Muscle layer of colon (tissue), 2 donors: ENCODE data around the gene LAIR2.
"Not testable (repeated sequence)": the region's sequence is repeated elsewhere in the genome, so short reads cannot be mapped to it uniquely, and the experiment has no call there.

Experiments used
- H3K27ac ChIP-seq: one replicate; pipeline ENCODE4 v1.7.0; 2013; ENCODE audit warnings: low read depth, mild to moderate bottlenecking, low read length, moderate library complexity
- H3K27me3 ChIP-seq, 2 donors: one replicate each; pipeline ENCODE4 v1.7.0; 2013; ENCODE audit warnings: low read length in 2 of 2, mild to moderate bottlenecking in 2 of 2; ENCODE audit not compliant: insufficient read depth in 2 of 2, control insufficient read depth in 1 of 2
- H3K36me3 ChIP-seq: one replicate; pipeline ENCODE4 v1.7.0; 2013; ENCODE audit warnings: mild to moderate bottlenecking, low read length; ENCODE audit not compliant: insufficient read depth
- H3K4me1 ChIP-seq: one replicate; pipeline ENCODE4 v1.7.0; 2013; ENCODE audit warnings: mild to moderate bottlenecking, low read length; ENCODE audit not compliant: insufficient read depth
- H3K4me3 ChIP-seq, 2 donors: one replicate each; pipeline ENCODE4 v1.7.0; 2013; ENCODE audit warnings: low read length in 2 of 2, low read depth in 1 of 2, mild to moderate bottlenecking in 1 of 2, moderate library complexity in 1 of 2
- H3K9ac ChIP-seq: one replicate; pipeline ENCODE4 v1.7.0; 2013; ENCODE audit warnings: low read length
- H3K9me3 ChIP-seq: one replicate; pipeline ENCODE4 v1.7.0; 2013; ENCODE audit warnings: mild to moderate bottlenecking, low read length
- donor health status: abdominal sarcoma.
- donor health status: Adenocarcinoma of cecum.

The LAIR2 gene

DNA sequence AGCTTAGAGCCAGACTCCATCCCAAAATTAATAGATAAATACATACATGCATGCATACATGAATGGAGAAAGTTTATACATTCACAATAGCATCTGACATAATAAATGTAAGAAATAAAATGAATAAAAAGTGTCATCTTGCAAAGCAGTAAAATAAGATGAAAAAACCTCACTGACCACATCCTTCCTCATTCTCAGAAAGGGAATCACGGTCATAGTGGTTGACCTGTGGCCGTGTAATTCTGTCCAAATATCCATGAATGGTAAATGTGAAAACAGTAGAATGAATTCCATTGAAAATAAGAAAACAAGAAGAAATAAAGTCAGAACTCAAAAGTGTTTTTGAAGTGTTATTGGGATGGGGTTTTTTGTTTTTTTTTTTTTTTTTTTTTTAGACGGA is 19.7 kb upstream of the LAIR2 start:
- Histone ChIP-seq H3K27ac (no peak overlapping the region), H3K4me1 (no peaks in the 10 kb centered on the region), H3K9ac (no peak overlapping the region), H3K9me3 (no peaks in the 10 kb centered on the region), H3K36me3 (no peaks in the 10 kb centered on the region), H3K4me3 (no peak overlapping the region), H3K27me3 (peaks cover 4 to 6% of the 10 kb centered on the region in 2 donors)

DNA sequence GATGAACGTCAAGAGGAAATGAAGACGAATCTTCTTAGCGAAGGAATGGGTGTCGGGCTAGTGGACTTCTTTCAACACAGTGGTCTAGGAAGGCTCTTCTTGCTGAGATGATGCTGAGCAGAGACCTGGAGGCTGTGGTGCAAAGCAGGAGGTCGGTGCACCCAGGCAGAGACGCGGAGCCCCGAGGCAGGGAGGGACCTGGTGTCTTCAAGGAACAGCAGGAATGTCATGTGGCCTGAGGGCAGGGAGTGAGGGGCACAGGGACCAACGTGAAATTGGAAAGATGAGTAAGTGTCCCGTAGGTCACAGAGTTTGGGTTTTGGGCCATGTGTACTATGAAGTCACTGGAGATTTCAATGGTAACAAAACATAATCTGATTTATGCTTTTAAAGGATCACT is 18.2 kb upstream of the LAIR2 start:
- H3K27ac ChIP-seq = no peak overlapping the region
- H3K4me1 ChIP-seq = no peaks in the 10 kb centered on the region
- H3K4me3 ChIP-seq = no peak overlapping the region
- no peaks in the 10 kb centered on the region for H3K9me3 ChIP-seq
- no peak overlapping the region for H3K9ac ChIP-seq
- H3K27me3 ChIP-seq = no peaks in the 10 kb centered on the region
- H3K36me3 ChIP-seq = no peaks in the 10 kb centered on the region

DNA sequence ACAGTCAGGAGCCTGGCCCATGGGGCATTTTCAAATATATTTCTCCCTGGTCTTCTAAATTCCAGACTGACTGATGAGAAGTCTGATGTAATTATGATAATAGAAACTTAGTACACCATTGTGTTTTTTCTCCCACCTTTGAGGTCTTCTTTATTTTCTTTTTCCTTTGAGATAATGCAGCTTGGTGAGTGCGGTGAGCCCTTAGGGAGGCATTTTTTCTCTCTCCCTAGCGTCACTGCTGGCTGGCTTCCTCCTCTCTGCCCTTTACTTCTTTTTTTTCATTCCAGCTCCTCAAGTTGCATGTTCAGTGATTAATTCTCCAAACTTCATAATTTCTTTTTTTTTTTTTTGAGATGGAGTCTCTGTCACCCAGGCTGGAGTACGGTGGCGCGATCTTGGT is 16.8 kb upstream of the LAIR2 start:
- Histone ChIP-seq H3K27me3 (no peaks in the 10 kb centered on the region), H3K27ac (no peak overlapping the region), H3K9ac (no peak overlapping the region), H3K9me3 (no peaks in the 10 kb centered on the region), H3K36me3 (no peaks in the 10 kb centered on the region), H3K4me3 (no peak overlapping the region), H3K4me1 (no peaks in the 10 kb centered on the region)

DNA sequence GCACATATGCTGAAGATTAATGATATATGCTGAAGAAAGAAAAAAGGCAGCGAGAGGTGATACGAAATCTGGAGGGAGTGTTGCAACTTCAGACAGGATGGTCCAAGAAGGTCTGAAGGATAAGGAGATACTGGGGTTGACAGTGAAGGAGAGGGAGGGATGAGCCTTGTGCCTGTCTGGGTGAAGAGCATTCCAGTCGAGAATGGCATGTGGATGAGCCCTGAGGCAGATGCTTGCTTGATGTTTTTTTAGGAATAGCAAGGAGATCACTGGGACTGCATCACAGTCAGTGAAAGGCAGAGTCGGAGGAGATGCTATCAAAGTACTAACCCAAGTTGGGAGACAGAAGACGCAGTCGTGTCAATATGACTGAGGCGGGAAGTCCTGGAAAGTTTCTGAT is 13.3 kb upstream of the LAIR2 start:
- Histone ChIP-seq H3K9ac (no peak overlapping the region), H3K27me3 (peaks cover 0 to 3% of the 10 kb centered on the region in 2 donors), H3K4me1 (no peaks in the 10 kb centered on the region), H3K27ac (no peak overlapping the region), H3K9me3 (no peaks in the 10 kb centered on the region), H3K36me3 (no peaks in the 10 kb centered on the region), H3K4me3 (no peak overlapping the region)

DNA sequence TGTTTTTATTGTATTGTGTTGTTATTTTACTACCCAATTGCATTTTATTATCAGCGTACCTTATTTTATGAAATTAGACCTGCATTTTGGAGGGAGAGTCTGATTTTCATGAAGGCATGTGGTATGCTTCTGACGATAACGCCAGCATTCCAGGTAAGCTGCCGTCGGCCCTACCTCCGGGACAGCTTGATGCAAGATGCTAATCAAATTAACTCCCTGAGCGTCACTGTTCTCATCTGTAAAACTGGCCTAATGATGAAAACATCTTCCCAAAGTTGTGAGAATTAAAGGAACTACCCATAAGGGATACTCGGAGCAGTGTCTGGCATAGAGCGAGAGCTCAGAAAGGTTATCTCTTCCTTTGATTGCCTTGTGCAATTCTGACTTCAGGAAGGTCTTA is 12.9 kb upstream of the LAIR2 start:
- no peaks in the 10 kb centered on the region for H3K9me3 ChIP-seq

DNA sequence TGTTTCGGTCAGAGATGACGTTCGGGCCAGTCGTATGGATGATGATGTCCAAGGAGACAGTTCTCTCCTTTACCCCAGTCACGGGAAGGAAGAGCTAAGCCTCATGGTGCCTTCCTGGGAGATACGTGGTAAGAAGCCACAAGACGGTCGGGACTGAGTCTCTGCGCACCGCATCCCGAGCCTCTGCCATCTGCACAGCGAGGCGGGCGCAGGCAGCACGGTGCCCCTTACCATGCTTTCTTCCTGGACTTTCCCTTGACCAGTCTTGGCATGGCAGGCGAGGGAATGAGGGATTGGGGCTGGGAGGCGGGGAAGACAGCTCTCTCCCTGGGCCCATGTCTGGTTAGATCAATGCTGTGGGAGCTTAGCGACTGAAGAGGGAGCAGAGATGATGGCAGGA is 10.1 kb upstream of the LAIR2 start:
- no peak overlapping the region for H3K27ac ChIP-seq
- no peak overlapping the region for H3K4me3 ChIP-seq
- H3K4me1 ChIP-seq = no peaks in the 10 kb centered on the region
- no peak overlapping the region for H3K9ac ChIP-seq
- H3K36me3 ChIP-seq = no peaks in the 10 kb centered on the region
- peaks cover 0 to 3% of the 10 kb centered on the region in 2 donors for H3K27me3 ChIP-seq
- H3K9me3 ChIP-seq = no peaks in the 10 kb centered on the region

More for the DNA sequence above, 12.9 kb upstream of the LAIR2 start:
- H3K27ac ChIP-seq = no peak overlapping the region
- no peak overlapping the region for H3K4me3 ChIP-seq
- no peaks in the 10 kb centered on the region for H3K36me3 ChIP-seq
- H3K9ac ChIP-seq = no peak overlapping the region
- peaks cover 0 to 3% of the 10 kb centered on the region in 2 donors for H3K27me3 ChIP-seq
- H3K4me1 ChIP-seq = no peaks in the 10 kb centered on the region

DNA sequence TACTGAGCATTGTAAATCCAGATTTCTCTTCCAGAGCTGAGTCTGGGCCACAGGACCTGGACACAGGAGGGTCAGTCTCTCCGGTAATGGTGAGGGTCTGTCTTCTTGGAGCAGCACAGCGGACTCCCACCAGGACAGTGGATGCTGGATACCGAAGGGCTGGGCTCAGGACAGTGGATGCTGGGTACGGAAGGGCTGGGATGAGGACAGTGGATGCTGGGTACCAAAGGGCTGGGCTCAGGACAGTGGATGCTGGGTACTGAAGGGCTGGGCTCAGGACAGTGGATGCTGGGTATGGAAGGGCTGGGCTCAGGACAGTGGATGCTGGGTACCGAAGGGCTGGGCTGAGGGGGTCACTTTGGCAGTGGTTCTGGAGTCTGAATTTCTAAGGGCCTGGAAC is 9.6 kb upstream of the LAIR2 start:
- not testable (repeated sequence) for H3K27ac ChIP-seq, H3K4me3 ChIP-seq, H3K4me1 ChIP-seq, H3K27me3 ChIP-seq, H3K36me3 ChIP-seq, H3K9me3 ChIP-seq, H3K9ac ChIP-seq

DNA sequence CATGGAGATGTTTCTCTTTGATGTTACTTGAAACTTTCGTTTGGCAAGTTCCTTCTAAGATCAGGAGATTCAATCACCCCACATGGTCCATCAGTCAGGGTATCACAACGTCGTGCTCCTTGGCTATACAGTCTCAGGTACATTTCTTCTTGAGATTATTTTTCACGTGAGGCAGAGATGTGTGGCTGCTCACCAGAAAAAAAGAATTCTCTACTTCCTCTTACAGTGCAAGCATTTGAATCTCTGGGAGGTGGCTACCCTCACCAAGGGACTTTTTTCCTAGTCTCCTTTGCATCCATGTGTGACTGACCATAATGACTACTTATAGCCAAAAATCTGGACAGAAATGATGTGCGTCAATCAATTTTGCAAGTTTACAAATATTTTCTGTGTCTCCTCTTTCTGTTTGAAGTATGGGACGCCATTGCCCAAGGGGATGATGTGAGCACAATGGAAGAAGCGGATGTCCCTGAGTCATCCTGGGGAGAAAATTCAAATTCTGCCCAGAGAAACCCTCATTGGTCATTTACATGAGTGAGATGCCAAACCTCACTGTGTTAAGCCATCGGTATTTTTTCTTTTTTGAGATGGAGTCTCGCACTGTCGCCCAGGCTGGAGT is 8.6 kb upstream of the LAIR2 start:
- no peak overlapping the region for H3K4me3 ChIP-seq
- no peaks in the 10 kb centered on the region for H3K9me3 ChIP-seq
- no peak overlapping the region for H3K9ac ChIP-seq
- no peaks in the 10 kb centered on the region for H3K36me3 ChIP-seq
- H3K27ac ChIP-seq = no peak overlapping the region
- peaks cover 0 to 3% of the 10 kb centered on the region in 2 donors for H3K27me3 ChIP-seq
- no peaks in the 10 kb centered on the region for H3K4me1 ChIP-seq

DNA sequence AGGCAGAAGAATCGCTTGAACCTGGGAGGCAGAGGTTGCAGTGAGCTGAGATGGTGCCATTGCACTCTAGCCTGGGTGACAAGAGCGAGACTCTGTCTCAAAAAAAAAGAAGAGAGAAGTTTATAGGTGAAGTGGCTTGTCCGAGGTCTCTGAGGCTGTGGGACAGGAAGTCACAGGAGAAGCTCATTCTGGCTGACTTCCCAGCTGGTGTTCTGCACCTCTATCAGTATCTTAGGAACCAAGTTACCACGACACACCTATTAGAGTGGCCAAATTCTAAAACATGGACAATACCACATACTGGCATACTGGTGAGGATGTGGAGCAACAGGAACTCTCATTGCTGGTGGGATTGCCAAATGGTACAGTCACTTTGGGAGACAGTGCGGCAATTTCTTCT is 7.3 kb upstream of the LAIR2 start:
- not testable (repeated sequence) for H3K4me1 ChIP-seq, H3K4me3 ChIP-seq, H3K27me3 ChIP-seq, H3K9me3 ChIP-seq, H3K36me3 ChIP-seq, H3K27ac ChIP-seq, H3K9ac ChIP-seq

DNA sequence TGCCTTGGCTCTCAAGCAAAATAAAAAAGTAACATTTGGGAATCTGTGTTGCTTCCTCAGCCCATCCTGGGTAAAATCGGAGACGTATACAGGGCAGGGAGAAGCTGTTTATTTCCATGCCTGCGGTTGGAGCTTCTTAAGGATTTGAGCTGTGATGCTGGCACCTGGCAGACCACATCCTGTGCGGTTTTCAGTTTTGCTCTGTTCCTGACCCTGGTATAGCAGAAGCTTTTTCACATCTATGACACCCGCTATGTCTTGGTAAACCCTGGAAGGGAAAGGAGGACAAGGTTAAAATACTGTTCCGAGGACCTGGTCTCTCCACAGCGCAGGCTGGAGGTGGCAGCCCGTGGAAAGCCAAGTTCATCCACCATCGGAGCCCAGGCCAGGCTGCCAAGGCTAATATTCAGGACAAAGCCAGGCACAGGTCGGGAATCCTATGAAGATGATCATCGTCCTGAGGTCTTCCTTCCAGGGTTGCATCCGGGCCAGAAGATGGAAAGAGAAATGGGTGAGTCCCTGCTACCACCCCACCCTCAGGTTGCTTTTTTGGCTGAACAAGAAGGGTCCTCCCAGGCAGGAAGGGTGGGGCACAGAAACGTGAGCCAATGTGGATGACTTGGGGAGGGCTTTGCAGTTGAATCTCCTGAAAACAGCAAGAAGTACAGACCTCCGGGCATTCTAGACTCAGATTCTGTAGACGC is 4.7 kb upstream of the LAIR2 start:
- H3K36me3 ChIP-seq, H3K4me1 ChIP-seq, H3K27me3 ChIP-seq, H3K27ac ChIP-seq, H3K9me3 ChIP-seq, H3K9ac ChIP-seq, H3K4me3 ChIP-seq: not testable (repeated sequence)

DNA sequence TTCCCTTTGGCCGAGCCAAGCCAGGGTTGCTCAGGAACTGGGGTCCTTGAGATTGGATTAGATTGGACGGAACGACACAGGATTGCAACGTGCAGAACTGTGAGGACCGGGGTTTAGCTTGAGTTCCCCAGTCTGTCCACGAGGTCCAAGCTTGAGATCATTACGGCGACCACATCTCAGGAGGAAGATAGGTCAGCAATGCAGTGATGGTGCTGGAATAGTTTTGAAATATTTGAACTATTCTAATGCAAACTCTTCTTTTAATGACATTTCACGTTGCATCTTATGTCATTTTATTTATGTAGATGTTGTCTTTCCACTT is 4.2 kb upstream of the LAIR2 start:
- H3K36me3 ChIP-seq, H3K27me3 ChIP-seq: not testable (repeated sequence)

DNA sequence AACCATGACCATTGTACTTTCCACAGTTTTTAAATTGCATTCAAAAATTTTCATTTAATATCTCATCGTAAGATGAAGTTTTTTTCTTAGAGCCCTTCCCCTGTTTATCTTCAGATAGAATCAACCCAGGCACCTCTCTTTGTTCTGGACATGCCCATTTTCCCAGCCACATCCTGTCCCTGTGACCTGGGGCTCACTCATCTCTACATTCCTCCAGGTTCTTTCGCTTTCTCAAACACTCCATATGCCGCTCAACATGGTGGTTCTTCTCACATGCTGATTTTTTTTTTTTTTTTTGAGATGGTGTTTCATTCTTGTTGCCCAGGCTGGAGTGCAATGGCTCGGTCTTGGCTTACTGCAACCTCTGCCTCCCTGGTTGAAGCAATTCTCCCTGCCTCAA is 2.9 kb downstream of the LAIR2 start:
- not testable (repeated sequence) for H3K4me1 ChIP-seq, H3K36me3 ChIP-seq, H3K9me3 ChIP-seq, H3K9ac ChIP-seq, H3K27me3 ChIP-seq, H3K4me3 ChIP-seq, H3K27ac ChIP-seq

More for the DNA sequence above, 4.2 kb upstream of the LAIR2 start:
- H3K9me3 ChIP-seq, H3K27ac ChIP-seq, H3K9ac ChIP-seq, H3K4me1 ChIP-seq, H3K4me3 ChIP-seq: not testable (repeated sequence)
